ENCODE results near the gene TREH.

The TREH gene

DNA sequence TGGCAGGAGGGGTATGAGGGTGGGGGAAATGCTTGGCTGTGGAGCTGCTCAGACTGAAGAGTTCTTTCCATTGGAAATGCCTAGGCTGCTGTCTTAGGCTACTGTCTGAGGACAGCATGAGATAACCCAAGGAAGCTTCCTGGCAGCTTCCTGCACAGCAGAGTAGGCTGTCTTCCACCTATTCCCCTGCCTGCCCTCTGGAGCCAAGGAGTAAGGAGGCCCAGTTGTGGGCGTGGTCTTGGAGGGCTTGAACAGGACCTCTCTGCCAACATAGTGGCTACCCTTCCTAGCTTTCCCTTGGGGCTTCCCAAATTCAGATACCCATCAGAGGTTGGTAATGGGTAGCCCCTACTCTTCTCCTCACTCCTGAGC is 46.1 kb downstream of the TREH start:
- Histone ChIP-seq H3K27me3 (ENCODE audit: control insufficient read depth, insufficient read depth, low read length) (no peaks in the 10 kb centered on the region), H3K36me3 (ENCODE audit: control insufficient read depth, low read depth, low read length) (peaks cover 23% of the 10 kb centered on the region), H3K4me3 (ENCODE audit: low read length) (no peak overlapping the region), H3K9ac (ENCODE audit: low read length) (no peak overlapping the region), H3K4me1 (ENCODE audit: control insufficient read depth, low read depth, low read length) (peaks cover 20% of the 10 kb centered on the region), H3K9me3 (ENCODE audit: control insufficient read depth, low read depth, low read length) (no peaks in the 10 kb centered on the region), H3K27ac (ENCODE audit: low read length) (no peak overlapping the region)

DNA sequence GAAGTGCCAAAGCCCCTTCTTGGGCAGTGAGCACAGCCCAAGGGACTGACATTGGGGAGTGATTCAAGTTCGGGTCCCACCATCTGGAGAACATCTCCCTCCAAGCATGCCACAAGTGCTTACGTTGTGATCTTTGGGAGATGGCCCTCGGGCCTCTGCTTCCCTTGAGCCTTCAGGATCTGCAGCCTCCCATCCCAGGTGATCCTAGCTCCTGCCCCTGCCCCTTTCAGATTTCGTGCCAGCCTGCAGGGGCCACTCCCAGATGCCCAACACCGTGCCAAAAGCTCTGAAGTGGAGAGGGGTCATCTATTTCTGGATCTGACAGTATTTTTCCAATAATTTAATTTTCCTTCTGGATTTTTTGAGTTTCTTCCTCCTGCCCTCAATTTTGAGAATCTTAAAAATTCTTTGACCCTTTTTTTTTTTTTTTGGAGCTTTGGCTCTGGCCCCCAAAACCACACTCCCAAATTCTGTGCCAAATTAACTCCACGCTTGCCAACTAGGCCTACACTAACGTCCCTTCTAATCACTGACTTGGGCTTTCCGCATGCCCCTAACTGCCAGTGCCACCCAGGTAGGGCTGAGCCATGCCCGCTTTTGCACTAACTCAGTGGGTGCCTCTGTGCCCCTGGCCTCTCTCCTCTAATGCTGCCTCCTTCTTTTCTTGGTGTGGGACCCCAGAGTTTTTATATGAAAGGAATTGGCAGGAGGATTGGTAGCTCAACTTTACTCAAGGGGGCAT is 46.7 kb downstream of the TREH start:
- Histone ChIP-seq H3K4me3 (ENCODE audit: low read length) (no peak overlapping the region), H3K9ac (ENCODE audit: low read length) (no peak overlapping the region), H3K36me3 (ENCODE audit: control insufficient read depth, low read depth, low read length) (peaks cover 25% of the 10 kb centered on the region), H3K9me3 (ENCODE audit: control insufficient read depth, low read depth, low read length) (no peaks in the 10 kb centered on the region), H3K27ac (ENCODE audit: low read length) (no peak overlapping the region), H3K4me1 (ENCODE audit: control insufficient read depth, low read depth, low read length) (peaks cover 20% of the 10 kb centered on the region), H3K27me3 (ENCODE audit: control insufficient read depth, insufficient read depth, low read length) (no peaks in the 10 kb centered on the region)

DNA sequence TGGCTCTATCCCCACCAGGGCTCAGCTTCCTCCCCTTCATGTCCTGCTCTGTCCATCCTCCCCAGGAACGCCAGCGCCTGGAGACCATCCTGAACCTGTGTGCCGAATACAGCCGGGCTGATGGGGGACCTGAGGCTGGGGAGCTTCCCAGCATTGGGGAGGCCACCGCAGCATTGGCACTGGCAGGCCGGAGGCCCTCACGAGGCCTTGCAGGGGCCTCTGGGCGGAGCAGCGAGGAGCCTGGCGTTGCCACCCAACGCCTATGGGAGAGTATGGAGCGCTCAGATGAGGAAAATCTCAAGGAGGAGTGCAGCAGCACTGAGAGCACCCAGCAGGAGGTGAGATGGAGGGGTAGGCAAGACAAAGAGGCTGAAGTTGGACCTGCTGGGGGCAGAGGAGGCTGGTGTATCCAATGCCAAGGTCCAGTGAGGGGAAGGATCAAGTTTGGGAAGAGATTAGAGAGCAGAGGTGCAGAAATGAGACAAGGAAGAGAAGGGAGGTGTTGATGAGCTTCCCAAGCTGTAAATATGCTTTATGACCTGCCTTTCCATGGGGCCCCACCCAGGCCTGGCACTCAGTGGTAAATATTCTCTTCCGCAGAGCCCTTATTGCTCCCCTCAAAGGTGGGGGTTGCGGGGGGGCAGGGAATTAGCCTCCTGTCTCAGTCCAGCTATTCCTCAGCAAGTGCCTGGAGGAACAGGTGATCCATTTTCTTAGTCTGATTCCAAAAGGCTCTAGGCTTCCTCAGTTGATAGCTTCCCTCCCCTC is 48.1 kb downstream of the TREH start:
- Histone ChIP-seq H3K9me3 (ENCODE audit: control insufficient read depth, low read depth, low read length) (no peaks in the 10 kb centered on the region), H3K27me3 (ENCODE audit: control insufficient read depth, insufficient read depth, low read length) (no peaks in the 10 kb centered on the region), H3K27ac (ENCODE audit: low read length) (no peak overlapping the region), H3K4me1 (ENCODE audit: control insufficient read depth, low read depth, low read length) (peaks cover 20% of the 10 kb centered on the region), H3K36me3 (ENCODE audit: control insufficient read depth, low read depth, low read length) (peaks cover 28% of the 10 kb centered on the region), H3K4me3 (ENCODE audit: low read length) (no peak overlapping the region), H3K9ac (ENCODE audit: low read length) (no peak overlapping the region)

DNA sequence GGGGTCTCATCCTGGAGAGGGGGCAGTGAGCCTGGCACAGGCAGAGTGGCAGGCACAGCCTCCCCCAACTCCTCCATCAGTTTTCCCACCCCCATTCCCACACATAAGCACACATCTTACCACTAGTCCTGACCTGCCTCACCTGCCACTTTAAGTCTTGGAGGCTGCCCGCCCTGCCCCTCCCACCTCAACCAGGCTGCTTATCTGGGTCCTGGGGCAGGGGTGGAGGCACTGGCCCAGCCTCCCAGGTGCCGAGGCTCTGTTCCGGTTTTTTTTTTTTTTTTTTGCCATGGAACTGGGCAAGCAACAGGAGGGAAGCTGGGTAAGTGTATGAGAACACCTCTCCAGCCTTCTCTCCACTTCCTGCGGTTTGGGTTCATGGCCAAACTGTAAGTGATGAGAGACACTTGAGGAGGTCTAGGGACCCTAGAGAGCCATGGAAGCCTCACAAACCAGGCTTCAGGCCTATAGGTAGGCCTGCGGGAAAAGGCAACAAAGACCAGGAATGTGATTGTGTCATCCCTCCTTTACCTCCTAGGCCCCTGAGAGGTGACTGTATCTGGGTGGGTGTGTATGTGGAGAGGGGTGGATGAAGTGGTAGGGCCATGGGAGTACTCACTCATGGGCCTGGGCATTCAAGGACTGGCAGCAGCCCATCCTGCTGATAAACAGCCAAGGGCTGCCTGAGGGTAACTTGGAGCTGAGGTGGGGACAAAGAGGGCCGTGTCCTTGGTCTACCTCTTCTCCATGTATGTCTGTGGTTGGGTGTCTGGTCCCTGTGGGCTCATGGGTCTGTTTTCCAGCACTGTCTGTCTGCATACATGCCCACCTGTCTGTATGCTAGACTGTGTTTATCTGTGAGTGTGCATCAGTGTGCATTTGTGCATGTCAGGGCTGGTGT is 49.4 kb downstream of the TREH start:
- H3K27ac ChIP-seq (ENCODE audit: low read length) = no peak overlapping the region
- no peaks in the 10 kb centered on the region for H3K27me3 ChIP-seq (ENCODE audit: control insufficient read depth, insufficient read depth, low read length)
- H3K9ac ChIP-seq (ENCODE audit: low read length) = no peak overlapping the region
- no peaks in the 10 kb centered on the region for H3K9me3 ChIP-seq (ENCODE audit: control insufficient read depth, low read depth, low read length)
- H3K4me1 ChIP-seq (ENCODE audit: control insufficient read depth, low read depth, low read length) = peaks cover 9% of the 10 kb centered on the region
- H3K4me3 ChIP-seq (ENCODE audit: low read length) = no peak overlapping the region
- H3K36me3 ChIP-seq (ENCODE audit: control insufficient read depth, low read depth, low read length) = peaks cover 34% of the 10 kb centered on the region

DNA sequence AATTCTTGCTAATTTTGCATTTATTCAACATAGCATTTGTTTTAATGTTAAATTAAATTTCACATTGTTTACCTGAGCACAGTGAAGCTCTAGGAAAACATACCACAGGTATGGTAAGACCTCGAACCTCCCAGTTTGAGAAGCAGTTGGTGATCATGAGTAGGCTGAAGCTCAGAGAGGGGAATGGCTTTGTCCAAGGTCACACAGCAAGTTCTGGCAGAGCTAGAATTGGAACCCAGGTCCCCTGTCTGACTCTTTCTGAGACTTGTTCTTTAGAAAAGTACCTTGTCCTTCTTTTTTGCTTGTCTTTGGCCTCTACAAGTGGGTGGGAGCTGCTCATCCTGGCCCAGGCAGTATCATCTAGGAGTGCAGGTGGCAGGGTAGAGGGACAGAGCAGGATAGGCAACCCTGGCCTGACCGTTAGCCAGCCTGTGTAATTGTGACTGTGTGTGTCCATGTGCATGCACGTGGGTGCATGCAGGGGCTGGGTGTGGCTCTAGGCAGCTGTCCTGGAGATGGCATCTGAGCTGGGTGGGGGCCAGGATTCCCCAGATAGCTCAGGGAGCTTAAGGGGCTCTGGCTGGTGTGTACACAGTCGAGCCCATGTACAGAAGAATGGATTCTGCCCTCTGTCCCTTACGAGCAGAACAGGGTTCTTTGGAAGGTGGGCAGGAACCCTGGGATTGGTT is 50.4 kb downstream of the TREH start:
- Histone ChIP-seq H3K9me3 (ENCODE audit: control insufficient read depth, low read depth, low read length) (no peaks in the 10 kb centered on the region), H3K27me3 (ENCODE audit: control insufficient read depth, insufficient read depth, low read length) (no peaks in the 10 kb centered on the region), H3K36me3 (ENCODE audit: control insufficient read depth, low read depth, low read length) (peaks cover 35% of the 10 kb centered on the region), H3K4me1 (ENCODE audit: control insufficient read depth, low read depth, low read length) (peaks cover 6% of the 10 kb centered on the region), H3K4me3 (ENCODE audit: low read length) (no peak overlapping the region), H3K9ac (ENCODE audit: low read length) (no peak overlapping the region), H3K27ac (ENCODE audit: low read length) (no peak overlapping the region)

DNA sequence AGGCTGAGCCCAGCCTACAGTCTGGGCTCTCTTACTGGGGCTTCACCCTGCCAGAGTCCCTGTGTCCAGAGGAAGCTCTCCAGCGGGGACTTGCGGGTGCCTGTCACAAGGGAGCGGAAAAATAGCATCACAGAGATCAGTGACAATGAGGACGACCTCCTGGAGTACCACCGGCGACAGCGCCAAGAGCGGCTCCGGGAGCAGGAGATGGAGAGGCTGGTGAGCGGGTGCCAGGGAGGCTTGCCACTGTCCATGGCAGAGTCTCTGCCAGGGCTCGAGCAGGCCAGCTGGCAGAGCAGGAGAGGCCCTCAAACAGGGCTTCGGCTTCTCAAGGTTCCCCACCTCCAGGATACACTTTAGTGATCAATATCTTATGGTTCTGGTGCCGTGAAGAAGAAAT is 51.0 kb downstream of the TREH start:
- Histone ChIP-seq H3K4me1 (ENCODE audit: control insufficient read depth, low read depth, low read length) (peaks cover under 1% of the 10 kb centered on the region), H3K9me3 (ENCODE audit: control insufficient read depth, low read depth, low read length) (no peaks in the 10 kb centered on the region), H3K4me3 (ENCODE audit: low read length) (no peak overlapping the region), H3K9ac (ENCODE audit: low read length) (no peak overlapping the region), H3K27ac (ENCODE audit: low read length) (no peak overlapping the region), H3K36me3 (ENCODE audit: control insufficient read depth, low read depth, low read length) (peaks cover 35% of the 10 kb centered on the region), H3K27me3 (ENCODE audit: control insufficient read depth, insufficient read depth, low read length) (no peaks in the 10 kb centered on the region)

DNA sequence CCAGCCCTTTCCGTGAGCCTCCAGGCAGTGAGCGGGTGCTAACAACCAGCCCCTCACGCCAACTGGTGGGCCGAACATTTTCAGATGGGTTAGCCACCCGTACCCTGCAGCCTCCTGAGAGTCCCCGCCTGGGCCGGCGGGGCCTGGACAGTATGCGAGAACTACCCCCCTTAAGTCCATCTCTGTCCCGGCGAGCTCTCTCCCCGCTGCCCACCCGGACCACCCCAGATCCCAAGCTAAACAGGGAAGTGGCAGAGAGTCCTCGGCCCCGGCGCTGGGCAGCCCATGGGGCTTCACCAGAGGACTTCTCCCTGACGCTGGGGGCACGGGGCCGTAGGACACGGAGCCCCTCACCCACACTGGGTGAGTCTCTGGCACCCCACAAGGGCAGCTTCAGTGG is 51.4 kb downstream of the TREH start:
- peaks cover 35% of the 10 kb centered on the region for H3K36me3 ChIP-seq (ENCODE audit: control insufficient read depth, low read depth, low read length)
- no peaks in the 10 kb centered on the region for H3K27me3 ChIP-seq (ENCODE audit: control insufficient read depth, insufficient read depth, low read length)
- no peak overlapping the region for H3K27ac ChIP-seq (ENCODE audit: low read length)
- H3K9ac ChIP-seq (ENCODE audit: low read length) = no peak overlapping the region
- no peaks in the 10 kb centered on the region for H3K9me3 ChIP-seq (ENCODE audit: control insufficient read depth, low read depth, low read length)
- H3K4me3 ChIP-seq (ENCODE audit: low read length) = no peak overlapping the region
- no peaks in the 10 kb centered on the region for H3K4me1 ChIP-seq (ENCODE audit: control insufficient read depth, low read depth, low read length)

DNA sequence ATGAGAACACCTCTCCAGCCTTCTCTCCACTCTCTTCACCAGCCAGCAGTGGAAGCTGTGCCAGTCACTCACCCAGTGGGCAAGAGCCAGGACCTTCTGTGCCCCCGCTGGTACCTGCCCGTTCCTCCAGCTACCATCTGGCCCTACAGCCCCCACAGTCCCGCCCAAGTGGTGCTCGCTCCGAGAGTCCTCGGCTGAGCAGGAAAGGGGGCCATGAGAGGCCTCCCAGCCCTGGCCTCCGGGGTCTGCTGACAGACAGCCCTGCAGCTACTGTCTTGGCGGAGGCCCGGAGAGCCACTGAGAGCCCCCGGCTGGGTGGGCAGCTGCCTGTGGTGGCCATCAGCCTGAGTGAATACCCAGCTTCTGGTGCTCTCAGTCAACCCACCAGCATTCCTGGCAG is 51.9 kb downstream of the TREH start:
- H3K27me3 ChIP-seq (ENCODE audit: control insufficient read depth, insufficient read depth, low read length) = no peaks in the 10 kb centered on the region
- H3K9me3 ChIP-seq (ENCODE audit: control insufficient read depth, low read depth, low read length) = no peaks in the 10 kb centered on the region
- H3K36me3 ChIP-seq (ENCODE audit: control insufficient read depth, low read depth, low read length) = peaks cover 35% of the 10 kb centered on the region
- H3K4me1 ChIP-seq (ENCODE audit: control insufficient read depth, low read depth, low read length) = peaks cover 5% of the 10 kb centered on the region
- no peak overlapping the region for H3K4me3 ChIP-seq (ENCODE audit: low read length)
- no peak overlapping the region for H3K27ac ChIP-seq (ENCODE audit: low read length)
- no peak overlapping the region for H3K9ac ChIP-seq (ENCODE audit: low read length)

DNA sequence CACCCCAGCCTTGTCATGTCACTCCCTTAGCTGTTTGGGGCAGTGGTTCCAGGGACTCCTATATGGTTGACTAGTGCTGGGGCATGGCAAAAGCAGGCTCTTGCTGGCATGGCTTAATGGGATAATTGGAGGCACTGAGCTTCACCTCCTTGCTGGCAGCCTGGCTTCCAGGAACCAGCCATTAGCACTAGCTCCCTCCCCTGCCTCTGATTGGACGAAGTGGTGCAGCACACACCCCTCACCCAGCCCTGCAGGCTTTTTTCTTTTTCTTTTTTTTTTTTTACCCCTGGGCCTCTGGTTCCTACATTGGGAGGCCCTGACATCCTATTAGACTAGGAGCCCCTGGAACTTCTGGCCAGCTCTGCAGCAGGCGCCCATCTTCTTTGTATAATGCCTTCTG is 53.5 kb downstream of the TREH start:
- Histone ChIP-seq H3K4me1 (ENCODE audit: control insufficient read depth, low read depth, low read length) (peaks cover 15% of the 10 kb centered on the region), H3K9me3 (ENCODE audit: control insufficient read depth, low read depth, low read length) (no peaks in the 10 kb centered on the region), H3K27ac (ENCODE audit: low read length) (no peak overlapping the region), H3K36me3 (ENCODE audit: control insufficient read depth, low read depth, low read length) (peaks cover 29% of the 10 kb centered on the region), H3K27me3 (ENCODE audit: control insufficient read depth, insufficient read depth, low read length) (no peaks in the 10 kb centered on the region), H3K4me3 (ENCODE audit: low read length) (no peak overlapping the region), H3K9ac (ENCODE audit: low read length) (no peak overlapping the region)

DNA sequence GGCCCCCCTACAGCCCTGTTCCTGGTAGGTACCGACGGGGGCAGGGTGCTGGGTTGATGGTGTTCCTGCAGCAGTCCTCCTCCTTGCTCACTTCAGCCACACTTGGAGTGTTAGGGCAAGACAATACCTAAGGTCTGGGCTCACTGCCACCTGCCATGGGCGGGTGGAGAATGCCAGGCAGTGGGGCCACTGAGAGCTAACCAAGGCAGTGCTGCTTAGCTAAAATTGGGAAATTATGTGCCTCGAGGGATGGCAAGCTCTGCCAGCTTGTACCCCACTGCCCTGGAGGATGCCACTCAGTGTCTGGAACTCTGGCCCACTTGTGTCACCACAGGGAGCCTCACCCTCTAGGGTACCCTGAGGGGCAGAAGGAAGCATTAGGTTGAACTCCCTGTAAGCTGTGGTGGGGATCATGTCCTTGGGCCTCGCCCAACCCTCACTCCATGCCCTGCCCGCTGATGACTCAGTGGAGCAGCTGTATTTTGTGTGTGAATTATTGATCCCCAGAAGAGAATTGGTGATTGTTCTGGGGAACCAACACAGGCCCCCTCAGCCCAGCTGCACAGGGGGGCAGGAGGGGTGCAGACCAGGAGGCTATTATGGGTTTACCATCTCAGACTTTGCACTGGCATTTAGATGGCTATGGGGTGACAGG is 54.3 kb downstream of the TREH start:
- H3K9me3 ChIP-seq (ENCODE audit: control insufficient read depth, low read depth, low read length) = no peaks in the 10 kb centered on the region
- H3K9ac ChIP-seq (ENCODE audit: low read length) = no peak overlapping the region
- no peaks in the 10 kb centered on the region for H3K27me3 ChIP-seq (ENCODE audit: control insufficient read depth, insufficient read depth, low read length)
- H3K4me1 ChIP-seq (ENCODE audit: control insufficient read depth, low read depth, low read length) = peaks cover 20% of the 10 kb centered on the region
- H3K36me3 ChIP-seq (ENCODE audit: control insufficient read depth, low read depth, low read length) = peaks cover 29% of the 10 kb centered on the region
- H3K27ac ChIP-seq (ENCODE audit: low read length) = no peak overlapping the region
- H3K4me3 ChIP-seq (ENCODE audit: low read length) = no peak overlapping the region

DNA sequence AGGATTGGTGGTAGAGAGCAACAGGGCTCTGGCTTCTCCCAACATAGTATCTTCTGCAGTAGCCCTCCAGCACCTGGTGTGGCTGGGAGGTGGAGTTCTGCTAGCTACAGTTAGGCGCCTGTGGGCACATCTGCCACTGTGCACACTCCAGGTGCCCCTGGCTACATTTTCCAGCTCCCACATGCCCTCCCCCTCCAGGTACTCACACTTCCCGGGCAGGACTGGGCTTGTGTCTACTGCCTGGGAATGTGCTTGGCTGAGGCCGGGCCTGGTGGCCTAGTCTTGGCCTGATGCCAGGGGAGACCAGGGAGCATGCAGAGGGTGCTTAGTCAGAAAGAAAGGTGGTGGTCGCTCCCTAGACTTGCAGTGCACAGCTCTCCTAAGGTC is 56.2 kb downstream of the TREH start:
- Histone ChIP-seq H3K27me3 (ENCODE audit: control insufficient read depth, insufficient read depth, low read length) (no peaks in the 10 kb centered on the region), H3K4me1 (ENCODE audit: control insufficient read depth, low read depth, low read length) (peaks cover 22% of the 10 kb centered on the region), H3K27ac (ENCODE audit: low read length) (no peak overlapping the region), H3K4me3 (ENCODE audit: low read length) (no peak overlapping the region), H3K9ac (ENCODE audit: low read length) (no peak overlapping the region), H3K9me3 (ENCODE audit: control insufficient read depth, low read depth, low read length) (no peaks in the 10 kb centered on the region), H3K36me3 (ENCODE audit: control insufficient read depth, low read depth, low read length) (peaks cover 21% of the 10 kb centered on the region)
